SK-N-MC (cell line): Measurements from ENCODE around the gene TRAPPC11.

Experiments used
- EZH2 ChIP-seq: fragments of 200-600 bp; sonication (generic); IDR thresholded peaks from one replicate; pipeline ENCODE4 v1.6.1; 2017; ENCODE audit warnings: antibody characterized with exemption
- FOXP2 ChIP-seq: optimal IDR thresholded peaks from 2 replicates; pipeline ENCODE3; 2011; ENCODE audit warnings: mild to moderate bottlenecking, moderate library complexity; ENCODE audit not compliant: insufficient read depth; ENCODE audit errors: extremely low read length, control extremely low read depth
- POLR2AphosphoS5 ChIP-seq: IDR thresholded peaks from 2 replicates; pipeline ENCODE4 v1.6.1; 2012; ENCODE audit warnings: mild to moderate bottlenecking, low read depth, low read length, borderline replicate concordance

- no peak for TF ChIP-seq POLR2AphosphoS5
- no peak for TF ChIP-seq EZH2
- TF ChIP-seq FOXP2: no peak
These were observed 15.1 kb downstream of the TRAPPC11 start for GRCh38 chr4:183674153-183674552.
